Measurements from ENCODE around the gene CBLIF.
"Not testable (repeated sequence)": the region's sequence is repeated elsewhere in the genome, so short reads cannot be mapped to it uniquely, and the experiment has no call there.

Gene CBLIF

DNA sequence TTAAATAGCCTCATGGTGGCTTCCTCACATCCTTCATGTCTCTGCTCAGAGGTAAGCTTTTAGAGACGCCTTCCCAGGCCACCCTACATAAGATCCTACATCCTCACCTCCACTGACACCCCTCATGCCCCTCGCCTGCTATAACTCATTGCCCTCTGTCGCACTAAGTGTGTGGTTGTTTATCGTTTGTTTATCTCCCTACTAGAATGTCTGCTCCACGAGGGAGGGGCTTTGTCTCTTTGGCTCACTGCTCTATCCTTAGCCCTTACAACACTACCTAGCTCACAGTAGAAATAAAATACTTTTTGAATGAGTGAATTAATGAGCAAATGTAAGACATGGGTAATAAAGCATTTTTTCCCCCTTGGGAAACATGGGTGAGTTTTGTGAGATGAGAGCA lies 1.3 kb upstream of the CBLIF start:
- DNase-seq = no peak

DNA sequence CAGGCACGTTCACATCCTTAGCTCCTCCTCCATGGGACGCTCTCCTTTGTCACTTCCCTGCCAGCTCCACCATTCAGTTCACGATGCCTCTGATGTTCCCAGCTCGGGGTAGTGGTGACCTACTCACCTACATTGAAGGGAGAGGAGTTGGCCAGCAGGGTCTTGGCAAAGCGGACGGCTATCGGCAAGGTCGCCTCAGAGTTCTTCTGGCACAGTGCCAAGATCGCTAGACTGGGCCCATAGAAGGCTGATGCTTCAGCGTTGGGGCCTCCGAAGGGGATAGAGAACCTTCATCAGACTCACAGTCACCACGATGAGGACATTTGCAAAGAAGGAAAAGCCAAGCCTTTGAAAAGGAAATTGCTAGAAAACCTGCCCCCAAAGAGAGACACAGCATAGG lies 3.0 kb downstream of the CBLIF start:
- no peak for DNase-seq

DNA sequence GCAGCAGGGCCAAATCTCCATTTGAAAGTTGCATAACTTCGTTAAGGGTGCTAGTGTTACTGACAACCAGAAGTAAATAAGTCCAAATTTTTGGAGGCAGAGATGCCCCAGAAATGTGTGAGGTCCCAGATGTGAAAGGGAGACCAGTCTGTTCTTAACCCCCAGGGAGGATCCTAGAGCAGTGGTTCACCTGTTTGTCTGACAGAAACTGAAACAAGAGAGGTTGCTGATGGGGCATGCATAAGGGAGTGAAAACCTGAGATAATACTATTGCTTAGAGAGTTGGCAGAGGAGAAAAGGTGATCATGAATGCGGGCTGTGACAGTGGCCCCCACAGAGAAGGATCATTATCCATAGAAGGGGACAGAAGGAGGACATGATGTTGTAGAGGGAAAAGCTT lies 3.8 kb downstream of the CBLIF start:
- DNase-seq = no peak

DNA sequence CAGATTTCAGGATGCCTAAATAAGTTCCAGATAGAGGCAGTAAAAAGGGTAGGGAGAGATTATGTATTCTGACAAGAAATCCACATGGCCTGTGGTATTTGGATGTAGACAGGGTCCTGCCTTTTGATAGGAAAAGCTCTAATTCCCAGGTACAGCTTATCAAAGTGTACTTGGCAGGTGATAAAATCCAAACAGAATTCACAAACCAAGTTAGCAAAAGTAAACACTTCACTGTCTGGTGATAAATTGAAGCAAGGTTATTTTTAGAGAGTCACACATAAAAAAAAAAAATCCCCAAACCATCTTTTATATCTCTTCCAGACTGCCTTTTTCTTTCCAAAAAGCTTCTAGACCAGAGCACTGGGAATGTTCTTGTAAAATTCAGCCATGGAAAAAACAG lies 5.7 kb downstream of the CBLIF start:
- no peak for DNase-seq

DNA sequence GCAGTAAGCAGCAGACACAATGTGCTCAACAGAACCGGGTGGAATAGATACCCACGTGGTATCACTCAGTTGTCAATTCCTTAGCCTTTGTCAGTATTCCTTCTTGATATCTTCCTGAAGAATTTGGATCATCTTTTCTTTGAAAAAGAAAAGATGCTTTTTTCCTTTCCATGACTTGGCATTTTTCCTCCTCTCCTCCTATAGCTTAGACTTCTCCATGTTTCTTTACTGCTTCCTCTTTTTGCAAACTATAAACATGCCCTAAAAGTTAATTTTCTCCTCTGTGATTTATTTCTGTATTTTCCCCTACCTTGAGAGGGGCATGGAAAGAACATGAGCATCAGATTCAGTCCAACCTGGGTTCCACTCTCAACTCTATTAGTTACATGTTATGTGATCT lies 11.7 kb downstream of the CBLIF start:
- no peak for DNase-seq

DNA sequence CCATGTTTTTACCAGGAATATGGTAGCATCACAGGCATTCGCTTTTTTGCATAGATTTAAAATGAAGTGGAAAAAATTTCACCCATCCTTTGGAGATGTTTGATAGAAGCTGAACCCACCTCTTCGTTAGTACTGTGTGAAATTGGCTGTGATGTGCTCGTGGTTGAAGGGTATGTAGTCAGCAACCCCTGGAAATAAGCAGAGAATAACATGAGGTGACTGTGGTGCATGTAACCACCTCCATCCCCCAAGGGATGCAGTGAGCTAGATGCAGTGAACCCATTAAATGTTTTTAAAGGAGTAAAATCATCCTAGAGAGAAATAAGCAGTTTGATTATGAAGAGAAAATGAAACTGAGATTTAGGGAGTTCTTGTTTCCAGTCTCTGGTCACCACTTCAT lies 15.9 kb downstream of the CBLIF start:
- DNase-seq = no peak

DNA sequence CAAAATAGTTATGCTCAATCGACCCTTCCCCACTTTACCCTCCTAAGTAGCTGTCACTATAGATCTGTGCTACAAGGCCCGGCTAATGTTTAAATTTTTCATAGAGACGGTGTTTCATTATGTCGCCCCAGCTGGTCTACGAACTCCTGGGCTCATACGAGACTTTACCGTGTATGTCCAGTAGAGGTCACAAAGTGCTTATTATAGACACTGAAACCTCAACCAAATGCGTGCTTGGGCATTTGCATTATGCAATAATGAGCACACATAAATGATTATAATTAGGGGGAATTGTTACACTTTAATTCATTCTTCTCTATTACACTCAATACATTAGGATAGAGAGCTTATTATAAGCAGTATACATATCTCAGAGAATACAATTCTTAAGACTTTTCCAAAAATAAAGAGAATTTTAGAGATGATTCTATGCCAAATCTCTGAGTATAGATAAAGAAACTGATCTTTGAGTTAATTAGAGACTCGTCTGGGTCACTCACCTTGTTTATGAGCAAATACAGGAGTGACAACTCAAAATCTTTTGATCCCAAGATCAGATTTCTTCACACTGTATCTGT lies 22.2 kb downstream of the CBLIF start:
- no peak for DNase-seq

DNA sequence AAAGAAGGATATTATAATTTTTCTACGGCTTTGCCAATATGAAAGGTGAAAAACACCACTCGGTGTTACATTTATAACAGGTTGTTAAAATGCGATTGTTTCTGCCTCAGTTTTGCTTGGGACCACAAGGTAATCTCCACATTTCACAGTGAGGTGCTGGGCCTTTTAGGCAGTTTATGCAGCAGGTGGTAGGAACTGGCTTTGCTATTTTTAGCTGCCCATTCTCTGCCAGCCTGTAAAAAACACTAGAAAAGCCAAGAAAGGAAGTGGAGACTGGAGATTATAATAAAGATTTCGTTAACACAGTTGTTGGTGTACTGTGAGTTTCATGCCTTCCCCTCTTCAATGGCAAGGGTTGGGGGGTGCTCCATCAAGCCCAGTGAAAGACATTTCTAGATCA lies 26.7 kb downstream of the CBLIF start:
- no peak for DNase-seq

DNA sequence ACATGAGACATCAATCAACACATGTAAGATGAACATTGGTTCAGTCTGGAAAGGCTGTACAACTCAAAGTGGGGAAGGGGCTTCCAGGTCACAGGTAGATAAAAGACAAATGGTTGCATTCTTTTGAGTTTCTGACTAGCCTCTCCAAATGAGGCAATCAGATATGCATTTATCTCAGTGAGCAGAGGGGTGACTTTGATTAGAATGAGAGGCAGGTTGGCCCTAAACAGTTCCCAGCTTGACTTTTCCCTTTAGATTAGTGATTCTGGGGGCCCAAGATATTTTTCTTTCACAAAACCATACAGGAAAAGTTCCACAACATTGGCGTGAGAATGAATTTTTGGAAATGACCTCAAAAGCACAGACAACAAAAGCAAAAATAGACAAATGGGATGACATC lies 28.9 kb downstream of the CBLIF start:
- not testable (repeated sequence) for DNase-seq

DNA sequence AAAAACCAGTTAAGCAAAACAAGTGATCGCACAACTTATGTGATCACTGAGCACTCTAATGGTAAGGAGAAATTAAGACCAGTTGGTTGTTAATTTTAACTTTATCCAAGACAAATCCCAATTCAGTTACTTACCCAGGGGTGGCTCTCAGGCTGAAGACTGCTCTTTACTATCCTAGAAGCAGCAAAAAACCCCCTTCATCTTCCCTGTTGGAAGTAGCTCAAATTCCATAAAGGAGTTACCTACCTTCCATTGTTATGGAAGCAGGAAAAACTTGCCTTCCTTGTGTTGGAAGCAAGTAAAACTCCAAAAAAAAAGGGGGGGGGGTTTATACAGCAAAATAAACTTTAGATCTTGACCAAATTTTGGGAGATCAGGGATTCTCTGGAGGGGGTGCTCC lies 29.5 kb downstream of the CBLIF start:
- no peak for DNase-seq

DNA sequence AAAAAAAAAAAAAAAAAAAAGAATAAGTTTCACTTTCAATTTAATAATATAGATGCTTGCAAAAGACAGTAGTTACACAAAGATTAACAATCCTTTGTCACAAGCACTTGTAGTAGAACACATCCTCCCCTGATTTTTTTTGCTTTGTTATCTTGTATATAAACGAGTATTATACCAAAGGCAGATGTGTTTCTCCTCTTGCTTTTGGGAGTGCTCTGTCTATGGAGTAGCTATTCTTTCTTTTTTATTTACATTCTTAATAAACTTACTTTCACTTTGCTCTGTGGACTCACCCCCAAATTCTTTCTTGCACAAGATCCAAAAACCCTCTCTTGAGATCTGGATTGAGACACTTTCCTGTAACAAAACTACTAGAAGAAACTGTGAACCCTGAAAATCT lies 31.3 kb downstream of the CBLIF start:
- no peak for DNase-seq

DNA sequence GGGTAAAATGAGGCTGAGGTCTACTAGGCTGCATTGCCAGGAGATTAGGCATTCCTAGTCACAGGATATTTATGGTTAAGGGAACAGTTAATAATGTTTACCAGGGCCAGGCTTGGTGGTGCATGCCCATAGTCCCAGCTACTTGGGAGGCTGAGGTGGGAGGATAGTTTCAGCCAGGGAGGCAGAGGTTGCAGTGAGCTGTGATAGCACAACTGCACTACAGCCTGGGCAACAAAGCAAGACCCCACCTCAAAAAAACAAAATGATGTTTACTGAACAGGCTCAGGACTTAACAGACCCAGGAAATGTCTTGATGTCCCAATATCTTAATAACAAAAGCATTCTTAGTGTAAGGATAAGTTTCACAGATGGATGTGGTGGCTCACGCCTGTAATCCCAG lies 31.9 kb downstream of the CBLIF start:
- no peak for DNase-seq

DNA sequence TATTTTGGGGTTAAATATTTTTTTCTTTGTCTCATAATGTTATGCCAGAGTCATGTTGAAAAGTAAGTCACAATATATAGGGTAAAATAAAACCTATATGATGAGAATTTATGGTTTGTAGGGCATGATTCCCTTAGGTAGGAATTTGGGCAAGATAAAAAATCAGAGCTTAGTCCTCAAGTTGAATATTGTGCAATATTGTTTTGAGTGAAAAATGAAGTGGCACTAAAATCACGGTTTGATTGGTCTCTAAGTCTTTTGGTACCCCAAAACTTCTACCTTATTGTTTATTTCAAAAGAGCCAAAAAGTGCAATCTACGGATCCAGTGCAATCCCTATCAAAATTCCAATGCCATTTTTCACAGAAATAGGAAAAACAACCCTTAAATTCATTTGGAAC lies 33.1 kb downstream of the CBLIF start:
- DNase-seq = no peak

DNA sequence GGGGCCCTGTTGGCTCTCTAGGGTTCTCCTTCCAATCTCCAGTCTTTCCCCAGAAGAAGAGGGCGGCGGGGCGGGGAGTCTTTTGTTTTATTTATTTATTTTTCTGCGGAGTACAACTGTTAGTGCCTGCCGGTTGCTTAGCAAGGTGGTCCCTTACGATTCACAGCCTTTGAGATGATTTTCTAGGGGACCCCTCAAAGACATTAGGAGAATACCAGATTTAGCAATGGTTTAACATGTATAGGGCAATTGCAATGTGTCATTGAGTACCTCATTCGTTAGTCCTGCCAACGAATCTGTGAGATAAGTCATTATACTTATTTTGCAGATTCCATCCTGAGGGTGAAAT lies 34.4 kb downstream of the CBLIF start:
- no peak for DNase-seq

DNA sequence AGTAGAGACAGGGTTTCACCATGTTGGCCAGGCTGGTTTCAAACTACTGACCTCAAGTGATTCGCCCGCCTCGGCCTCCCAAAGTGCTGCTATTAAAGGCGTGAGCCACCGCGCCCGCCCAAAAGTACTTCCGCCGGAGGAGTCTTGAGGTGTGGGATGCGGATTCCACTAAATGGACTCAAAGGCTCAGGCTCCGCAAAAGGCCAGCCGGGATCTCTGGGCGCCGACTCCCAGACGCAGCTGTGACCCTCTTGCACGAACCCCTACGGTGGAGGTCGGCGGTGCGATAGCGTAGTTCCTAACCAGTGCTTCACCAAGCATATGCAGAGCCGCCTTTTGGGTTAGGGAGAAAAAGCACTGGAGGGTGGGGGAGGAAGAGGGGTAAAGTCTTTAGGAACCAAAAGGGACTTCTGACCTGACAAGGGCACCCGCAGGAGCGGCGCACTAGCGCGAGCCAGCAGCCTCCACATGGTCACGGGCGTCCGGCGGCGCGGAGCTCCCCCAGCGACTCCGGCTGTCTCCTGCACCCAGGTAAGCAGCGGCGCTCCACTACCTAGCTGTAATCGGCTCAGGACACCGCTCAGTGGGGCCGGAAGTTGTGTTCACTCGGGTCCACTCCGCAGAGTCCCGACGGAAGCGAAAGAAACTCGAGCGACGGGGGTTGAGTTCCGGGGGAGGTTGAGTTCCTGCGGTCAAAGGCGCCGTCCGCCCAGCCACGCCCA lies 34.9 kb downstream of the CBLIF start, which contains the start of gene MRPL16:
Gene MRPL16, minus strand, starts transcription at position 590 of the 722 bp plus-strand sequence. Its CDS starts 120 bp downstream, at position 470.
- peak; percentile 87 for DNase-seq

DNA sequence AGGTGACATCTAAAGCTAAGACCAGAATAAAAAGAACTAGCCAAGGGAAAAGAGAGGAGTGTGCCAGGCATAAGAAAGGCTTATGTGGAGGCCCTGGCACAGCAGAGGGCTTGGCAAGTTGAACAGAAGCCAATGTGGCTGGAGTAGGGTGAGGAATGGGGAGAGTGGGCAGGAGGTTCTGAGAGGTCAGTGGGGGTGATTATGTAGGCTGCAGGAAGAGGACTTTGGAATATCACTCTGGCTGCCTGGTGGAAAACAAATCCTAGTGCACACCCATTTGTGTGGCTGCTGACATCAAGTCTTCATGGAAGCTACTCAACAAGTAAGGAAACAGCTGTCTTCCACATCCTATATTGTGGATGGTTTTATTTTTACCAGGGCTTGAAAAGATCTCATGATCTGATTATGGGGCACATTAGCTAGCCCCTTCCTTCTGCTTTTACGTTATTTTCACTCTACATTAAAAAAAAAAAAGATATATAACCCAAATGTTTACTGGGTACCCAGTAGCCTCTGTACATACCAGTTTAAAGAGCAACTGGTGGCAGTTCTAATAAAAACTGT lies 38.2 kb downstream of the CBLIF start:
- no peak for DNase-seq

DNA sequence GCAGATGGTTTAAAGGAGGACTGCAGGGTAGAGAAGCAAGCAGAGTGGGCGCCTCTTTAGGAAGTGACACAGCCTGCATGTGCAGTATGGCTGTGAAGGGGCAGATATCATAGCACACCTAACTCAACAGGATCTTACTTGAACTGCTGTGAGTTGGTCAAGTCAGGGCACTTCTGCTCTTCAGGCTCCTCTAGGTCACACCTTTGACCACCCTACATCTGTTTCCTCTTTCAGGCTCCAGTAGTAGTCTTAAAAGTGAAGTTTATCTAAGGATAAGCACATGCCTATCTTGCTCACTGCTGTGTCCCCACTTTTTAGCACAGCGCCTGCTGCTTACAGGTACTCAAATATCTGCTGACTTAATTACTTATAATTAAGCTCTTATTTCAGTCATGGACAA lies 41.2 kb downstream of the CBLIF start:
- no peak for DNase-seq

DNA sequence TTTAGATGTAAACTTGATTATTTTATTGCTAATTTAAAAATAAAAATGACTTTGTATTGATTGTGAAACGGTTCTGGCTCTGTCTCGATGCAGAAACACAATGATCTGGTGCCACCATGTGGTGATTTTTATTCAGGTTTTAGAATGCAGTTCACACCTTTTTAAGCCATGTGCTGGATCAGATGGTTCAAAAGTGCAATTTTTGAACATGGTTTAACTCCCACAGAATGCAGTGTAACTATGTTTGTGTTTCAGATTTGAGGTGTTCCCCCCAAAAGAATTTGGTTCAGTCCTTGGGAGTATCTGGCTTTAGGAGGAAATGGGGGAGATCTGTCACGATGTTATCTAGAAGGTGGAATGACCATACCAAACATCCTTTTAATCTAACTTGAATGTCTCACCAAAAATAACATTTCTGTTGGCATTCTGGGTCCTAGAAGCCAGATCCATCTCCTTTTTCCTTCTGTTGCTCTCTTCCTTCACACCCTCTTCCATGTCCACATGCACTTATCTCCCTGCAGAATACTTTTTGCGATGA lies 42.6 kb downstream of the CBLIF start:
- DNase-seq = peak; percentile 67

DNA sequence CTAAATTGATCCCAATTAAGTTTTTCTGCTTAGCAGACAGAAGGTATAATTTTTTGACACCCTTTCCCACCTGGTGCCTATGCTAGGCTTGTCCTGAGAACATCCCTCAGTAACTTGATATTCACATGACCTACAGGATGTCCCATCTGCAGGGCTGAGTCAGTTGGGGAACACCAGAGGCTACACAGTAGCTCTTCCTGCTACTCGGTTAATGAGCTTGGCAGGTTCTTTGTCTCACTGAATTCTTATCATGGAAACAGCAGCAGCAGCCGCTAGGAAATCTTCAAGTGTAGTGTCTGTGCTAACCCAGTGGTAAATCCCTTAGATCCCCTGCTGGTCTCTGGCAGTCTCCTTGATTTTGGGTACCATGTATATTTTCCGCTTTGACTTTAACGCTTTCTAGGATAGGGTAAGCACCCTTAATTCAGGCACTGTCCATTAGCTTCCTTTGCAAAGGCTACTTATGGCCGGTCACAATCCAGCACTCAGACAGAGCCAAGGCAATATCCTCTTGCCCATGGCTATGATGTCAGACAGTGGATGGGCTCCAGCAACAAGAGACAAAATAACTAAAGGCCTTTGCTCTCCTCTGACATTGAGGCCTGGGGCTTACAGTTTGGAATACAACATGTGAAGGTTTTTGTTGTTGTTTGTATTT lies 43.2 kb downstream of the CBLIF start:
- DNase-seq = no peak

DNA sequence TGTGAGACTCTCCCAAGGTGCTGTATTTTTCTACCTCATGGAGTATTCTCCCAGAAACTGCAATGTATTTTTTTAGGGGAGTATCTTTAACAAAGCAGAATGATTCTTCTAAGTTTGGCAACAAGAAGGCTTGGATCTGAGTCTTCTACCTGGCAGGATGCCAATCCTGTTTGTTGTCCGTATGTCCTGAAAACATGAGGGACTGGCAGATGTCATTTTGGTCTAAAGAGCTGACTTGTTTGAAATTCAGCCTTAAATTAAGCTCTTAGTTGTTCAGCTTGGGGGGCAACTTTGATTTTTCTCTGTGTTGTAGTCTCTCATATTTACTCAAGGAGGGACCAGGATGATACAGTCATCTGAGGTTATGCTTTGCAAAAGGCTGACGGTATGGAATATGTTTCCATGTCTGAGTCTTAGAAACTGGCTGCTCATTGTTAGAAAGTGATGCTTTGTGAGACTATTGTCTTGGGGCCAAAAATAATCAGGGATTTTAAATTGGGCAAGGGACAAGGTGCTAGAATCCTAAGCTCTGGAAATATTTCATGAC lies 44.1 kb downstream of the CBLIF start:
- DNase-seq = no peak

DNA sequence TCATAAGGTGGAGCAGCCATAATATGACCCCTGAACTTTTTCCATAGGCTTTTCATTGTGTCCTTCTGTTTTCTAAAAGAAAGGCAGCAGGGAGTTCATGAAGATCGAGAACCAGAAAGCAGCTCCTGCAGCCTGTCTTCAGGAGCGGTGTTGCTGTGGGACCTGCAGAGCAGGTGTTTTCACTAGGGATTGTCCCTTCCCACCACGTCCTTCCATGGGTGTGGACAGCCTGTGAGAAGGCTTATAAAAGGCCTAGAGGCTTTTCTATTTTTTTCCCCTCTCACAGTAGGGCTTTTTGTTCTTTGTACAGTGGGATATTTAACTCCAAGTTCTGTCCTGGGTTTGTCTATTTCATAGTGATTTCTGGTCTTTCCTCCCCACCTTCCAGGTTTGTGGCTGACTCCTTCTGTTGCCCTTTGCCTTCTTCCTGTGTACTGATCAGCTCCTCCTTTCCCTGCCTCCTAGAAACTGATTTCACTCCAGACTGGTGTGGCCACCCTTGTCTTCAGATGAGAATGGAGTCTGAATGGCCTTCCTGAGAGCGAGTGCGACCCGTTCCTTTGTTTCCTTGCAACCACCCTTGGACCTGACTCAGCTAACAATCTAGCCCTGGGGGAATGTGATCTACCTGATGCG lies 44.8 kb downstream of the CBLIF start:
- DNase-seq = no peak

DNA sequence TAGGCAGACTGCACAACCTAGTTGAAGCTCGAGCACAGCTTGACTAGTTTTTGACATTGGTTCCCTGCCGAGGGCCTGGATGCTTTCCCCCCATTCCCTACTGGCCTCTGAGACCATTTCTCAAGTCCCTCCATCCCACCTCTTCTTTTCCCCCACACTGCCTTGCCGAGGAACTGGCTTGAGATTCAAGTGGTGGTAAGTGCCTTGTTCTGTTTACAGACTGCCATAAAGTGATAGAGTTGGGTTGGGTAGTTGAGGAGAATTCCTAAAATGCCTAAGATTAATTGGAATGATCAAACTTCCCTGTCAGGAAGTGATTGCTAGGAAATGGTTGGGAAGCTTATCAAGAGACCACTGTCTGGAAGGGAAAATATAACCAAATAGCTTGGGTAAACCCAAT lies 50.9 kb downstream of the CBLIF start:
- DNase-seq = no peak

DNA sequence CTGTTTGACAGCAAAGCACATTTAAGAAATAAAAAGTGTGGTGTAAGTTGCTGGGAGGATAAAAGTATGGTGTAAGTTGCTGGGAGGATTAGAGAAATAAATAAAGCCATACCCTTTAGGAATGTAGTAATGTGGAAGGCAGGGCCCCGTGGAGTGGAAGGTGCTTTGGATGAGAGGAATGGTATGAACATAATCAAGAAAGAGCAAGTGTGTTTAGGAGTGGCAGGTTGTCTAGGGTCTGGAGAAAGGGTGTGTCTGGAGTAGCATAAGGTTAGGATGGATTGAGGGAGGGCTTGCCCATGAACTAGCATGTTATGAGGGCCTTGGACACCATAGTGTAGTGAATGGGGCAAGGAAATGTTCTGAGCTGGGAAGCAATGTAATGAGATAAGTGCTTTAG lies 52.8 kb downstream of the CBLIF start:
- DNase-seq = no peak
